SK-N-MC (cell line): ENCODE results near the gene PEBP1.

ENCODE experiments used
- DNase-seq: peaks from one replicate; pipeline ENCODE4 v3.0.0-alpha.2; 2011; ENCODE audit warnings: low read depth, low spot score
- H3K27ac ChIP-seq: fragments of 200-600 bp; sonication (generic); 2 replicates; pipeline ENCODE4 v1.5.1; 2016; ENCODE audit warnings: mixed run types
- H3K36me3 ChIP-seq: fragments of 200-600 bp; sonication (generic); 2 replicates; pipeline ENCODE4 v1.6.1; 2017; ENCODE audit warnings: antibody characterized with exemption, low read length, mixed read lengths; ENCODE audit not compliant: insufficient read depth
- H3K4me3 ChIP-seq: fragments of 200-600 bp; sonication (generic); 2 replicates; pipeline ENCODE4 v1.5.1; 2016
- H3K9ac ChIP-seq: fragments of 200-600 bp; sonication (generic); 2 replicates; pipeline ENCODE4 v1.8.0; 2017; ENCODE audit warnings: mixed run types, mixed read lengths; ENCODE audit not compliant: insufficient read length
- H3K9me3 ChIP-seq: fragments of 200-600 bp; sonication (generic); 2 replicates; pipeline ENCODE4 v1.6.1; 2017; ENCODE audit warnings: low read depth, mild to moderate bottlenecking, antibody characterized with exemption, low read length, moderate library complexity, mixed read lengths
- EZH2 ChIP-seq: fragments of 200-600 bp; sonication (generic); IDR thresholded peaks from one replicate; pipeline ENCODE4 v1.6.1; 2017; ENCODE audit warnings: antibody characterized with exemption
- FOXP2 ChIP-seq: optimal IDR thresholded peaks from 2 replicates; pipeline ENCODE3; 2011; ENCODE audit warnings: mild to moderate bottlenecking, moderate library complexity; ENCODE audit not compliant: insufficient read depth; ENCODE audit errors: extremely low read length, control extremely low read depth
- POLR2AphosphoS5 ChIP-seq: IDR thresholded peaks from 2 replicates; pipeline ENCODE4 v1.6.1; 2012; ENCODE audit warnings: mild to moderate bottlenecking, low read depth, low read length, borderline replicate concordance

The PEBP1 gene

GRCh38 chr12:118135788-118136558 is at the start of gene PEBP1:
Gene PEBP1 (plus strand): TSS chr12:118136124. CDS start chr12:118136210, 86 bp downstream.
- Histone ChIP-seq H3K27ac (no peak within 1 kb of the TSS; the same call in 1 of the 2 replicates), H3K36me3 (peaks cover 25% of the 10 kb centered on the region), H3K4me3 (peak within 1 kb of the TSS; percentile 86), H3K9me3 (no peaks in the 10 kb centered on the region), H3K9ac (peak within 1 kb of the TSS; percentile 96)
- TF ChIP-seq FOXP2 (peak; percentile 31), EZH2 (no peak), POLR2AphosphoS5 (peak; percentile 95)
- peak; percentile 44 for DNase-seq

GRCh38 chr12:118089782-118090181 is 46.1 kb upstream of the PEBP1 start:
- Histone ChIP-seq H3K27ac (no peak overlapping the region), H3K9me3 (no peaks in the 10 kb centered on the region), H3K4me3 (no peak overlapping the region), H3K36me3 (no peaks in the 10 kb centered on the region), H3K9ac (no peak overlapping the region)
- DNase-seq: no peak
- no peak for TF ChIP-seq POLR2AphosphoS5
- TF ChIP-seq FOXP2: no peak
- TF ChIP-seq EZH2: no peak

GRCh38 chr12:118094039-118094438 is 41.9 kb upstream of the PEBP1 start:
- H3K4me3 ChIP-seq: no peak overlapping the region
- H3K36me3 ChIP-seq: no peaks in the 10 kb centered on the region
- TF ChIP-seq EZH2 (no peak), POLR2AphosphoS5 (no peak), FOXP2 (no peak)
- H3K9me3 ChIP-seq: no peaks in the 10 kb centered on the region
- no peak for DNase-seq
- no peak overlapping the region for H3K9ac ChIP-seq
- H3K27ac ChIP-seq: no peak overlapping the region

- H3K4me3 ChIP-seq: no peak overlapping the region
- H3K9me3 ChIP-seq: no peaks in the 10 kb centered on the region
- TF ChIP-seq FOXP2 (no peak), POLR2AphosphoS5 (no peak)
- DNase-seq: no peak
- H3K9ac ChIP-seq: no peak overlapping the region
- H3K36me3 ChIP-seq: no peaks in the 10 kb centered on the region
- H3K27ac ChIP-seq: no peak overlapping the region
These were observed 37.5 kb upstream of the PEBP1 start for GRCh38 chr12:118098401-118098800.

- H3K36me3 ChIP-seq: no peaks in the 10 kb centered on the region
- DNase-seq: no peak
- H3K9me3 ChIP-seq: no peaks in the 10 kb centered on the region
- no peak overlapping the region for H3K9ac ChIP-seq
- TF ChIP-seq FOXP2 (no peak), EZH2 (no peak), POLR2AphosphoS5 (no peak)
- no peak overlapping the region for H3K4me3 ChIP-seq
- no peak overlapping the region for H3K27ac ChIP-seq
These were observed 36.8 kb upstream of the PEBP1 start for GRCh38 chr12:118098911-118099671.

- Histone ChIP-seq H3K4me3 (no peak overlapping the region), H3K9me3 (no peaks in the 10 kb centered on the region), H3K27ac (no peak overlapping the region), H3K9ac (no peak overlapping the region), H3K36me3 (no peaks in the 10 kb centered on the region)
- no peak for DNase-seq
- TF ChIP-seq FOXP2 (no peak), POLR2AphosphoS5 (no peak), EZH2 (no peak)
These were observed 34.9 kb upstream of the PEBP1 start for GRCh38 chr12:118101051-118101450.

- no peak overlapping the region for H3K27ac ChIP-seq
- no peak overlapping the region for H3K4me3 ChIP-seq
- TF ChIP-seq EZH2 (no peak), FOXP2 (no peak), POLR2AphosphoS5 (no peak)
- H3K36me3 ChIP-seq: no peaks in the 10 kb centered on the region
- no peak overlapping the region for H3K9ac ChIP-seq
- H3K9me3 ChIP-seq: no peaks in the 10 kb centered on the region
- DNase-seq: no peak
These were observed 33.9 kb upstream of the PEBP1 start for GRCh38 chr12:118102070-118102469.

GRCh38 chr12:118102609-118103008 is 33.3 kb upstream of the PEBP1 start:
- Histone ChIP-seq H3K9ac (no peak overlapping the region), H3K36me3 (no peaks in the 10 kb centered on the region), H3K9me3 (no peaks in the 10 kb centered on the region), H3K27ac (no peak overlapping the region), H3K4me3 (peak overlapping the region; percentile 77; the same call in 1 of the 2 replicates)
- DNase-seq: no peak
- TF ChIP-seq EZH2: no peak
- TF ChIP-seq POLR2AphosphoS5: no peak
- no peak for TF ChIP-seq FOXP2

- no peak for DNase-seq
These were observed 32.7 kb upstream of the PEBP1 start for GRCh38 chr12:118103201-118103600.

More at GRCh38 chr12:118103201-118103600, 32.7 kb upstream of the PEBP1 start:
- no peak for TF ChIP-seq POLR2AphosphoS5
- no peak for TF ChIP-seq EZH2
- no peak for TF ChIP-seq FOXP2
- Histone ChIP-seq H3K36me3 (no peaks in the 10 kb centered on the region), H3K9ac (peak overlapping the region; percentile 14), H3K9me3 (no peaks in the 10 kb centered on the region), H3K27ac (no peak overlapping the region), H3K4me3 (peak overlapping the region; percentile 77)
